SK-N-MC (cell line): ENCODE results near the gene SPRR3.
"Not testable (repeated sequence)": the region's sequence is repeated elsewhere in the genome, so short reads cannot be mapped to it uniquely, and the experiment has no call there.

ENCODE experiments used
- EZH2 ChIP-seq: fragments of 200-600 bp; sonication (generic); IDR thresholded peaks from one replicate; pipeline ENCODE4 v1.6.1; 2017; ENCODE audit warnings: antibody characterized with exemption
- POLR2AphosphoS5 ChIP-seq: IDR thresholded peaks from 2 replicates; pipeline ENCODE4 v1.6.1; 2012; ENCODE audit warnings: mild to moderate bottlenecking, low read depth, low read length, borderline replicate concordance

- TF ChIP-seq POLR2AphosphoS5, EZH2: not testable (repeated sequence)
Measured at GRCh38 chr1:153022340-153022739, 20.8 kb downstream of the SPRR3 start.
